ENCODE measurements around the gene ITPRID2. TPM values are rescaled to one million over a fixed set of nuclear protein-coding genes. Genes with fewer than 3 reads are reported as not detected.
A peak's percentile ranks its signal among the peaks of the same experiment; 100 is the strongest.

Gene ITPRID2
- polyA plus RNA-seq, 3 donors, result 17.9 to 50.2 (median 23.0) TPM

DNA sequence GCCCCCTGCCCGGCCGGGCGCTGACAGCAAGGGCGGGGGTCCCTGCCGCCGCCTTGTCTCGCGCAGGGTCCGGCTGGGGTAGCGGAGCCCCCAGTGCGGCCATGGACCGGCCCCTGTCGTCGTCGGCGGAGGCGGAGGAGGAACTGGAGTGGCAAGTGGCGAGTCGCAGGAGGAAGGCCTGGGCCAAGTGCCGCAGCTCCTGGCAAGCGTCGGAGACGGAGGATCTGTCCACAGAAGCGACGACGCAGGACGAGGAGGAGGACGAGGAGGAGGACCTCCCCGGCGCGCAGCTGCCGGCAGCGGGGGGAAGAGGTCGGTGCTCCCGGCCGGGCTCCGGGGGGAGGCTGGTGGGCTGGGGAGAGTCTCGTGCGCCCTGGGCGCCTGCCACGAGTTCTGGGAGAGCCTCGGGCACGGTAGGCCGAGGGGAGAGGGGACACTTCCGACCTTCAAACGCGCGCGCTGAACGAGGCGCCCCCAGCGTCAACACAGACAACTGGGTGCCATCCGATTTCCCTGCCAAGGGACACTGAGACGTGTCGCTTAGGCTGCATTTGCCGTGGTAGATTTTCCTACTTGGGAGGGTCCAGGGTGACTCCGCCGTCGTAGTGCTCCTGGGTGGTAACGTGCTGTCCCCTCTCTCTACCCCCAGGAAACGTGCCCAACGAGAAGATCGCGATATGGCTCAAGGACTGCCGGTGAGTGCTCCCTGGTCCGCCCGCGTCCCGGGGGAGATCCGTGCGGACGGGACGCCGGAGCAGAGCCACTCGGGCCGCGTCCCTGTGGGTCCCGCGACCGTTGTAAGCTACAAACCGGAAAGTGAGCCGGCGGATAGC is 652 bp downstream of the ITPRID2 start:
- H3K79me2 ChIP-seq (ENCODE audit: insufficient read depth, low read length), result peaks cover 51% of the 10 kb centered on the region
- intact Hi-C loops (cut with micrococcal nuclease), result loop anchor here (5.0 to 10.0 kb wide), 3 partner anchors 40 to 823 kb away; partner anchors contain the start of gene DNAJC10 (in 1 of the 2)

DNA sequence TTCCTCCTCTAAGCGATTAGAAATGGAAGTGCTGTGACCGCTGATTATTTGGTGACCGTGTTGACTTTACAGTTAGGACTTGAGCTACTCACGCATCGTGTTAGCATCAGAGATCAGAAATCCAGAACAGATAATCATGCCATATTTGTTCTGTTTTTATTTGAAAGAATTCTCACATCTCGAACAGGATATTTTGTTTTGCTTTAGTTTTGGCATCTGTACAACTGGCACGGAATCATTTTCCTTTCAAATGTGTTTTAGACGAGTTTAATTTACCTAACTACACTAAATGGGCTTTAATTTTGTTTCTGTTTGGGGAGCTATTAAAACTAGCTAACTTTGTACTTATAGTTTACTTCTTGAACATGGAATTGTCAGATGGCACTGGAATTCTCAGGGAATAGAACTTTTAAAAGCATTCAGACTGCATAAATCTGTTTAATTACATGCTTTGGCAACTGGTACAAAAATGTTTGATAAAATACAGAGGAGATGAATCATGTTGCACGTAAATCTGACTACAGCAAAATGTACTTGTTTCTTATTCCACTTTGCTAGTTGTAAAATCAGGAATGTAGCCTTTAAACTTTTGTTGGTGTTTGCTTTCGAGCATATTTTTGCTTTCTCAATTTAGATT is 1.4 kb downstream of the ITPRID2 start:
- Mint-ChIP-seq H3K27ac (peak overlapping the region; percentile 97 to 99 (median 98)), H3K4me3 (peak overlapping the region; percentile 97 to 99), H3K36me3 (peaks cover 19 to 20% of the 10 kb centered on the region in 2 donors), H3K27me3 (ENCODE audit: low read depth in 3 of 3) (no peaks in the 10 kb centered on the region), H3K9me3 (no peaks in the 10 kb centered on the region), H3K4me1 (peaks cover 40% of the 10 kb centered on the region)
- Histone ChIP-seq H3K79me2 (ENCODE audit: insufficient read depth, low read length) (peaks cover 57% of the 10 kb centered on the region), H3K27ac (ENCODE audit: low read depth in 1 of 2, low read length in 2 of 2) (peak overlapping the region; percentile 97 to 98), H3K4me1 (ENCODE audit: control insufficient read depth in 1 of 2, insufficient read depth in 2 of 2, low read length in 2 of 2) (peaks cover 18 to 40% of the 10 kb centered on the region in 2 donors), H3K27me3 (ENCODE audit: control insufficient read depth in 2 of 2, insufficient read depth in 2 of 2, low read length in 2 of 2) (no peaks in the 10 kb centered on the region), H2AFZ (ENCODE audit: insufficient read depth, low read depth, low read length, poor library complexity, severe bottlenecking) (peak overlapping the region; percentile 83), H3K4me2 (replicated peaks; ENCODE audit: extremely low read depth, low read length, poor library complexity, severe bottlenecking) (peak overlapping the region; percentile 85), H3K4me3 (replicated peaks in 1 of 3; ENCODE audit: low read depth in 2 of 3, low read length in 3 of 3) (peak overlapping the region; percentile 73 to 87 (median 82)), H3K9me3 (replicated peaks in 1 of 2; ENCODE audit: control insufficient read depth in 1 of 2, insufficient read depth in 1 of 2, low read length in 2 of 2) (no peaks in the 10 kb centered on the region), H3K36me3 (replicated peaks in 1 of 2; ENCODE audit: control insufficient read depth in 1 of 2, insufficient read depth in 2 of 2, low read length in 2 of 2) (peaks cover 19 to 30% of the 10 kb centered on the region in 2 donors), H4K20me1 (ENCODE audit: insufficient read depth, low read length) (peaks cover 43% of the 10 kb centered on the region), H3K9ac (ENCODE audit: insufficient read depth, low read length, poor library complexity, severe bottlenecking) (peak overlapping the region; percentile 96)
- intact Hi-C loops (cut with micrococcal nuclease), result loop anchor here (5.0 to 10.0 kb wide), 3 partner anchors 41 to 822 kb away; partner anchors contain the start of gene DNAJC10 (in 1 of the 2)
- DNase-seq, result no peak
- TF ChIP-seq, protein P1, sequence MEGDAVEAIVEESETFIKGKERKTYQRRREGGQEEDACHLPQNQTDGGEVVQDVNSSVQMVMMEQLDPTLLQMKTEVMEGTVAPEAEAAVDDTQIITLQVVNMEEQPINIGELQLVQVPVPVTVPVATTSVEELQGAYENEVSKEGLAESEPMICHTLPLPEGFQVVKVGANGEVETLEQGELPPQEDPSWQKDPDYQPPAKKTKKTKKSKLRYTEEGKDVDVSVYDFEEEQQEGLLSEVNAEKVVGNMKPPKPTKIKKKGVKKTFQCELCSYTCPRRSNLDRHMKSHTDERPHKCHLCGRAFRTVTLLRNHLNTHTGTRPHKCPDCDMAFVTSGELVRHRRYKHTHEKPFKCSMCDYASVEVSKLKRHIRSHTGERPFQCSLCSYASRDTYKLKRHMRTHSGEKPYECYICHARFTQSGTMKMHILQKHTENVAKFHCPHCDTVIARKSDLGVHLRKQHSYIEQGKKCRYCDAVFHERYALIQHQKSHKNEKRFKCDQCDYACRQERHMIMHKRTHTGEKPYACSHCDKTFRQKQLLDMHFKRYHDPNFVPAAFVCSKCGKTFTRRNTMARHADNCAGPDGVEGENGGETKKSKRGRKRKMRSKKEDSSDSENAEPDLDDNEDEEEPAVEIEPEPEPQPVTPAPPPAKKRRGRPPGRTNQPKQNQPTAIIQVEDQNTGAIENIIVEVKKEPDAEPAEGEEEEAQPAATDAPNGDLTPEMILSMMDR (IDR thresholded peaks at IDR 0.05), result no peak
- 0% methylated on average over 1 of the region's 10 CpGs for WGBS (ENCODE audit: insufficient coverage)

More for the DNA sequence above, 652 bp downstream of the ITPRID2 start:
- H3K4me2 ChIP-seq (replicated peaks; ENCODE audit: extremely low read depth, low read length, poor library complexity, severe bottlenecking), result peak overlapping the region; percentile 85
- H3K36me3 ChIP-seq (replicated peaks in 1 of 2; ENCODE audit: control insufficient read depth in 1 of 2, insufficient read depth in 2 of 2, low read length in 2 of 2), result peaks cover 15 to 24% of the 10 kb centered on the region in 2 donors
- Mint-ChIP-seq H3K27me3 (ENCODE audit: low read depth in 3 of 3) (no peaks in the 10 kb centered on the region), H3K36me3 (peaks cover 19 to 20% of the 10 kb centered on the region in 2 donors), H3K9me3 (no peaks in the 10 kb centered on the region), H3K4me1 (peaks cover 40% of the 10 kb centered on the region), H3K4me3 (peak overlapping the region; percentile 97 to 99), H3K27ac (peak overlapping the region; percentile 97 to 99 (median 98))
- H3K4me1 ChIP-seq (ENCODE audit: control insufficient read depth in 1 of 2, insufficient read depth in 2 of 2, low read length in 2 of 2), result peaks cover 18 to 39% of the 10 kb centered on the region in 2 donors
- under 1% methylated on average over 80 of the region's 83 CpGs for WGBS (ENCODE audit: insufficient coverage)
- no peaks in the 10 kb centered on the region for H3K9me3 ChIP-seq (replicated peaks in 1 of 2; ENCODE audit: control insufficient read depth in 1 of 2, insufficient read depth in 1 of 2, low read length in 2 of 2)
- peak overlapping the region; percentile 96 for H3K9ac ChIP-seq (ENCODE audit: insufficient read depth, low read length, poor library complexity, severe bottlenecking)
- peak; percentile 66 to 78 (median 69) for DNase-seq
- peak overlapping the region; percentile 97 to 98 for H3K27ac ChIP-seq (ENCODE audit: low read depth in 1 of 2, low read length in 2 of 2)
- TF ChIP-seq, protein P1 (IDR thresholded peaks at IDR 0.05), result no peak
- no peaks in the 10 kb centered on the region for H3K27me3 ChIP-seq (ENCODE audit: control insufficient read depth in 2 of 2, insufficient read depth in 2 of 2, low read length in 2 of 2)
- H3K4me3 ChIP-seq (replicated peaks in 1 of 3; ENCODE audit: low read depth in 2 of 3, low read length in 3 of 3), result peak overlapping the region; percentile 73 to 87 (median 82)
- H4K20me1 ChIP-seq (ENCODE audit: insufficient read depth, low read length), result peaks cover 36% of the 10 kb centered on the region
- peak overlapping the region; percentile 83 for H2AFZ ChIP-seq (ENCODE audit: insufficient read depth, low read depth, low read length, poor library complexity, severe bottlenecking)
